HUES6 (cell line): Measurements from ENCODE around the gene RFPL4A.

Source experiments
- H3K27ac ChIP-seq: 2 replicates; pipeline ENCODE4 v1.7.0; 2013; ENCODE audit warnings: low read depth, mild to moderate bottlenecking, low read length, inconsistent platforms
- H3K27me3 ChIP-seq: 2 replicates; pipeline ENCODE4 v1.6.1; 2013; ENCODE audit warnings: low read length; ENCODE audit not compliant: control insufficient read depth, insufficient read depth
- H3K36me3 ChIP-seq: 2 replicates; pipeline ENCODE4 v1.6.1; 2013; ENCODE audit warnings: low read length; ENCODE audit not compliant: control insufficient read depth, insufficient read depth
- H3K4me1 ChIP-seq: 2 replicates; pipeline ENCODE4 v1.6.1; 2013; ENCODE audit warnings: low read length; ENCODE audit not compliant: control insufficient read depth, insufficient read depth
- H3K4me3 ChIP-seq: 2 replicates; pipeline ENCODE4 v1.5.1; 2013; ENCODE audit warnings: low read depth, low read length
- H3K9ac ChIP-seq: one replicate; pipeline ENCODE4 v1.6.1; 2013; ENCODE audit warnings: mild to moderate bottlenecking, low read length
- H3K9me3 ChIP-seq: 2 replicates; pipeline ENCODE4 v1.6.1; 2013; ENCODE audit warnings: low read depth, low read length; ENCODE audit not compliant: control insufficient read depth, insufficient read depth

RFPL4A gene

DNA sequence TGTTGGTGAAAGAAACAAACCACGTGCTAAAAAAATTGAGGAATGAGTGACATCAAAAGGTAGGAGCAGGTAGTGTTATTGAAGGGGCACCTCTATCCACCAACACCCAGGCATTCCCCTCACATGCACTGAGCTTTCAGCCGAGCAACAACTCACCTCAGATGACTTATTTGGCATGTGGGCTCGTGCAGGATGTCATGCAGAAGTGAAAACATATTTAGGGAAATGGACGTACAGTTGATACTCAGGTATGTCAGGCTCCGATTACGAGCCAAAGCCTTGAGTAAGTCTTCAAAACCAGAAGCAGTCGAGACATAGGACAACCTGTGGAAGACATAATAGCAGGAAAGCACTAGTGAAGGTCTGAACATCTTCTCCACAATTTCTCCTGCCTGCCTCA is 42.5 kb downstream of the RFPL4A start:
- Histone ChIP-seq H3K27ac (no peak overlapping the region), H3K4me1 (no peaks in the 10 kb centered on the region), H3K9me3 (peaks cover 50% of the 10 kb centered on the region; the same call in 1 of the 2 replicates), H3K36me3 (no peaks in the 10 kb centered on the region), H3K9ac (no peak overlapping the region), H3K4me3 (no peak overlapping the region), H3K27me3 (peaks cover 5% of the 10 kb centered on the region; the same call in 1 of the 2 replicates)

DNA sequence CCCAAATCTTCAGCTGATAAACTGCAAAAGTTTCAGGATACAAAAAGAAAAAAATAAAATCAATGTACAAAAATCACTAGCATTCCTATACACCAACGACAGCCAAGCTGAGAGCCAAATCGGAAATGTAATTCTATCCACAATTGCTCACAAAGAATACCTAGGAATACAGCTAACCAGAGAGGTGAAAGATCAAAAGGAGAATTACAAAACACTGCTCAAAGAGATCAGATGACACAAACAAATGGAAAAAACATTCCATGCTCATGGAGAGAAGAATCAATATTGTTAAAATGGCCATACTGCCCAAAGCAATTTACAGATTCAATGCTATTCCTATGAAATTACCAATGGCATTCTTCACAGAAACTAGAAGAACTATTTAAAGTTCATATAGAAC is 43.4 kb downstream of the RFPL4A start:
- no peaks in the 10 kb centered on the region for H3K36me3 ChIP-seq
- H3K9ac ChIP-seq: no peak overlapping the region
- H3K27me3 ChIP-seq: peaks cover 5% of the 10 kb centered on the region; the same call in 1 of the 2 replicates
- H3K4me3 ChIP-seq: no peak overlapping the region
- no peaks in the 10 kb centered on the region for H3K4me1 ChIP-seq
- no peak overlapping the region for H3K27ac ChIP-seq
- H3K9me3 ChIP-seq: peaks cover 56% of the 10 kb centered on the region; the same call in 1 of the 2 replicates

- H3K27me3 ChIP-seq: peaks cover 3% of the 10 kb centered on the region; the same call in 1 of the 2 replicates
- H3K27ac ChIP-seq: no peak overlapping the region
- H3K9ac ChIP-seq: no peak overlapping the region
- H3K9me3 ChIP-seq: peaks cover 68% of the 10 kb centered on the region
- peak overlapping the region; percentile 3; the same call in 1 of the 2 replicates for H3K4me3 ChIP-seq
- H3K4me1 ChIP-seq: no peaks in the 10 kb centered on the region
- no peaks in the 10 kb centered on the region for H3K36me3 ChIP-seq
Measured at GRCh38 chr19:55809381-55810058, 50.6 kb downstream of the RFPL4A start.

DNA sequence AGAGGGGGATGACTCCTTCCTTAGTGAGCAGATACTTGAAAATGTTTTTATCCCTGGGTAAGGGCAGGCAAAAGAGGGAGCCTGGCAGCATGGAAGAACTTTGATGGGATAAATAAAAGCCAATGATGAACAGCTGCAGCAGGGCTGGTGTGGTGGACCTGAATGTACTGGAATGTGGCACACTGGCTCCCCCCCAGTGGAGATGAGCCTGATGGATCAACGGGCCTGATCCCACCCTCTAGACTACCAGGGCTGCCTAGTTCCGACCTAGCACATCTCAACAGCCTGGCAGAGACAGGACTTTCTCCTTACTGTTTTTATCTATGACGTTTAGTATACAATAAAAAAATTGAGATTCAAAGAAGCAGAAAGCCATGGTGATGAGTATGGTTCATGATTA is 52.4 kb downstream of the RFPL4A start:
- no peak overlapping the region for H3K27ac ChIP-seq
- H3K36me3 ChIP-seq: no peaks in the 10 kb centered on the region
- H3K9ac ChIP-seq: no peak overlapping the region
- peaks cover 3% of the 10 kb centered on the region; the same call in 1 of the 2 replicates for H3K27me3 ChIP-seq
- peaks cover 64% of the 10 kb centered on the region for H3K9me3 ChIP-seq
- no peak overlapping the region for H3K4me3 ChIP-seq
- no peaks in the 10 kb centered on the region for H3K4me1 ChIP-seq

- Histone ChIP-seq H3K36me3 (no peaks in the 10 kb centered on the region), H3K4me3 (no peak overlapping the region), H3K27ac (no peak overlapping the region), H3K27me3 (peaks cover 5% of the 10 kb centered on the region; the same call in 1 of the 2 replicates), H3K9me3 (peaks cover 64% of the 10 kb centered on the region), H3K9ac (no peak overlapping the region), H3K4me1 (no peaks in the 10 kb centered on the region)
Measured at GRCh38 chr19:55812449-55812848, 53.6 kb downstream of the RFPL4A start.
